SW 1271 (cell line): ENCODE data around the gene NHLH1.
"Not testable (repeated sequence)": the region's sequence is repeated elsewhere in the genome, so short reads cannot be mapped to it uniquely, and the experiment has no call there.

Experiments used
- DNase-seq, 2 experiments: peaks; one replicate each; lab custom pipeline; 2025; lab: John Stamatoyannopoulos, UW

The NHLH1 gene

GRCh38 chr1:160377585-160378206 is 10.8 kb downstream of the NHLH1 start:
- DNase-seq, result no peak

GRCh38 chr1:160384812-160385211 is 17.9 kb downstream of the NHLH1 start:
- DNase-seq, result not testable (repeated sequence)

- DNase-seq, result not testable (repeated sequence)
Measured at GRCh38 chr1:160388406-160388805, 21.5 kb downstream of the NHLH1 start.

GRCh38 chr1:160394673-160395072 is 27.8 kb downstream of the NHLH1 start:
- DNase-seq, result no peak

DNA sequence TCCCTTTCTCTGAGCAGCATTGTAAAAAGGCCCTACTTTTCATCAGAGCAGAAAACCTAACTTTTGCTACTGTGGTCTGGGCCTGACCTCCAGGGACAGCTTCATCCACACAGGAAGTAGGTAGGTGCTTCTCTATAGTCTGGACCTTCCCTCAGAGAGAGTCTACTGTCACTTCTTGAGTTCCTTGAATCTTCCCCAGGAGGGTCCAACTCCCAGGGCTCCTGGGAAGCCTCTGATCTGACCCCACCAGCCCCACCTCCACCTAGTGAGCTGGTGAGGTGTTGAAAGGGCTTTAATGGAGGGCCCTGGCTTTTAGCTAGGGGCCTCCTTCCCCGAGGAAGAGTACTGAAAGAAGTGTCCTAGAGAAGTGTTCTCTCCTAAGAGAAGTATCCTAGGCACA is 30.8 kb downstream of the NHLH1 start:
- no peak for DNase-seq

GRCh38 chr1:160398823-160399222 is 32.0 kb downstream of the NHLH1 start:
- DNase-seq, result no peak

DNA sequence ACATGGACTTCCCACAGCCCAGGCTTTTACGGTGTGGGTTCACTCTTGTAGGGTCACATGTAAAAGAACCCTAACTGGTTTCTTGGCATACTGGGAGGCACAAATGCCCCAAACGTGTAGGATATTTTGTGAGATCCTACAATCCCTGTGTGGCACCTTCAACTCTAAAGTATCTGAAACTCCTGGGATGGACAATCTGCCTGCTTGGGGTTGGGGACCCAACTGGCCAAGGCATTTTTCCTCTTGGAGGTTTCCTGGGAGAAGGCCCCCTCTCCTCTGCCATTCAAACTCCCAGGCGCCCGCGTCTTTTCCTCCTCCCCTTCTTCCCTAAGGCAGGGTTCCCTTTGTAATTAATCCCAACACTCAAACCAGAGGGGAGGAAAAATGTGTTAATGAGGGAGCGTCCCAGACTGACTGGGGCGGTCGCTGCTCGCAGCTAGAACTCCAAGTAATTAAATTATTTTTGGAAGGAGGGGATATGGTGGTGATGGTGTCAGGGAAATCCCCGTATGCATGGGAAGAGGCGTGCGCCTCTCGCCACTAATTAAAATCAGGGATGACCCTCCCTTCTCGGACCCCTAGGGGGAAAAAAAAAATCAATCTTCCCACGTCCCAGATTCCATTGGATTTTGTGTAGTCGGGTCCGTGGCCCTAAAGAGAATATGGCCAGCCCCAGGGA is 32.8 kb downstream of the NHLH1 start:
- DNase-seq, result no peak

DNA sequence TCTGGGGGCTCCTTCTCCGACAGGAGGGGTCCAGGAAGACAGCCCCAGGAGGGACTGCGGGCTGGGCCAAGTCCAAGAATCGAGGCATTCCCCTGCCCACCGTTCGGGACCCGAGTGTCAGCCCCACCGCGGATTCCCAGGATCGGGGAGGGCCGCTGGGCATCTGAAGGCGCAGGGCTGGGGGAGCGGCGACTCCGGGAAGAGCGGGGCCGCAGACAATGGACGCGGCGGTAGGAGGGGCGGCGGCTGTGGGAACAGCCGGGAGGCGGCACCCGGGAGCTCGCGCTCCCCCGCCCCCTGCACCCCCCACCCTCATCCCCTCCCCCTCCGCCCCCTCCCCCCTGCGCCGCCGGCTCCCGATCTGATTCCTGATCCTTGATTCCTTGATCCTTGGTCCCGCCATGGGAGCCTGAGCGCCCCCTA is 33.4 kb downstream of the NHLH1 start, which contains the start of gene VANGL2:
Gene VANGL2 (plus strand): TSS at position 342 of the 423 bp plus-strand sequence. CDS start 15,274 bp downstream, outside the sequence.
- no peak for DNase-seq

DNA sequence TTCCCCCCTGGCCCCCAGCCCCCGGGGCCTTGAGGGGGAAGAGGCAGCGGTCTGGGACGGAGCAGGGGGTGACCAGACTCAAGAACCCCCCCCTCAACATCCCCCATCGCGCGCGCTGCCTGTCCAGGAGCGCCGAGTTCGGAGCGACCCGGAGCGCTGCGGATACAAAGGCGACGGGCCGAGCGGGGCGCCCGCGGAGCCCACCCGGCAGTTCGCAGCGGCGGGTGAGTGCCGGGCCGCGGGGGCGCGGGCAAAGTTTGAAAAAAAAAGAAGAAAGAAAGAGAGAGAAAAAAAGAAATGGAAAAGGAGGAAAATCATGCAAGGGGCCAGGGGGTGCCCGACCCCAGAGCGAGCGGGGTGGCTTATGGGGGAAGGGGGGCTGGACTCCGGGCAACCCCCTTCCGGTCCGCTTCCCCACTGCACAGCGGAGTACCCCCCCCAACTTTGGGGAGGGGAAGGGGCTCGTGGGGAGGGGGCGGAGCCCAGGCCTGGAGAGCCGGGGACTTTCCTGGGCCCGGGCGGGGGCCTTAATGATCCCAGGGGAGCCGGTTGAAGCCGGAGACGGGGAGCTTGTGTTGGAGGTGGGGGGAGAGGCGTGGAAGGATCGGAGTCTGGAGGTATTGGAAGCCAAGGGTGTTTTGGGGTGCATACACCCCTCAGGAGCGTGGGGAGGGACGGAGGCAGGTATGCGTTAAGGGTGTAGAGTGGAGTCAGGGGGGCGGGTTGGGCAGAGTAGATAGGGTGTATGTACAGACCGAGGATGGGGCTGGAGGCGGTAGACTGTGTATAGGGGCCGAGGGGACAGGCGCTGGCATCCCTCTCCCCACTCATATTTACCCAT is 34.0 kb downstream of the NHLH1 start:
- DNase-seq, result no peak

GRCh38 chr1:160401487-160401805 is 34.6 kb downstream of the NHLH1 start:
- no peak for DNase-seq

- no peak for DNase-seq
Measured at GRCh38 chr1:160402001-160402795, 35.3 kb downstream of the NHLH1 start.

DNA sequence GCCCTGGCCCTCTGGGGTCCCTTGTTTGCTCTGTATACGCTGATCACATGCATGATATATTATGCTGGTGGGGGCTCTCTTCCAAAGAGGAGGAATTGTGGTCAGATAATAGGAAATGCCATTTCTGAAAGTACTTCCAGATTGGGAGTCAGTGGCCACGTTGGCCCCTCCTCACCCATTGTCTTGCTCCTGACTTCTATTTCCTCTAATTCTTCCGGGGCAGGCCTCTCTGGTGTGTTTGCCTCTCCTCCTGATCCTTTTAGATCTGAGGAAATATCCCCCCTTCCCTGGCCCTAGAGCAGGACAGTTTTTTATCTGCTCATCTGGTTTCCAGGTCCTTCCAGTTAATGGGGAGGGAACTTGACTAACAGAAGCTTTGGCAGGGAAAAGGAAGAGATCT is 36.4 kb downstream of the NHLH1 start:
- DNase-seq, result no peak

- no peak for DNase-seq
Measured at GRCh38 chr1:160404094-160404493, 37.2 kb downstream of the NHLH1 start.

DNA sequence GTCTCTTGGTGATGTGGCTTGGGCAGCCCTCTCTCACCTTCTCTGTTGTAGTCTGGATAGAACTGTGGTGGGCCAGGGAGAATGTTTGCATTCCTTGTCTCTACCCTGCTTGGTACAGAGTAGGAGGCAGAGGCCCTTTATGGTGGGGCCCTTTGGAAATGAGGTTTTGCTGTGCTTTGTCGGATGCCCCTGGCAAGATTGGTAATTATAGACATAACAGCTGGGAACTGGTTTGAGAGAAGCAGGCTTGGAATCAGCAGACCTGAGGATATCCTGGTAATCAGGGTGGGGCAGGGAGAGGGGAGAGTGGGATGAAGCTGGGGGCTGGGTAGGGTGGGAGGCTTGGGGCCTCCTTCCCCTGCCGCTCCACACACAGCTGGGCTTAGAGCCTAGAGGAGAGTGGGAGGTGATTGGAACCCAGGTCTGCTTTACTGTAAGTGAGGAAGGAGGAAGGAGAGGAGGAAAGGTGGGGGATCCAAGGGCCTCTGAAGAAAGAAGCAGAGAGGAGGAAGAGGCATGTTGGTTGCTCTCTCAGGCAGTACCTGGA is 38.5 kb downstream of the NHLH1 start:
- DNase-seq, result no peak

DNA sequence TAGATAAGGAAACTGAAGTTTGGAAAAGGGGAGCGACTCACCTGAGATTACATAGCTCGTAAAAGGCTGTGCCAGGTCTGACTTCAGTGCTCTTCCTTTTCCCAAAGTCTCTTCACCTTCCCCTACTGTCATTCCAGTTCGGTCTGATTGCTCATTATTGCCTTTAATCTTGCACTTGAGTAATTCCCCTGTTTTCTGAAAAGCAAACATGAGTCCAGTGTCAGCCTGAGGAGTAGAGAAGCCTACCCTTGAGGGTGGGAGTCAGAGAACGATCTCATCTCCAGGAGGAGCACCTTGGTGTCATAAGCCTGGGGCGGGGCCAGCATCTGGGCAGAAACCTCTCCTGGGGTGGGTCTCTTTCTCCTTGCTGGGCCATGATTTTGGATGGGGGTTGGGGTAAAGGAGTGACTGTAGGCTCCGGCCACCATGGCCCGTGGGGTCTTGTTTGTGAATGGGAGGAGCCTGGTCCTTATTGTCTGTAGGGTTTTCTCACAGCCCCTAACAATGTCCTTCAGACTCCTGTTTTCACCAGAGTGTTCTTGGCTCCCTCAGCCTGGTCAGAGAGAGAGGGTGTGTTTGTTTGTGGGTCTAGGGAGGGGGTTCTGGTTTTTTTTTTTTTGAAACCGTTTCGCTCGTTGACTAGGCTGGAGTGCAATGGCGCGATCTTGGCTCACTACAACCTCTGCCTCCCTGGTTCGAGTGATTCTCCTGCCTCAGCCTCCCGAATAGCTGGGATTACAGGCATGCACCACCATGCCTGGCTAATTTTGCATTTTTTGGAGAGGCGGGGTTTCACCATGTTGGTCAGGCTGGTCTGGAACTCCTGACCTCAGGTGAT is 39.5 kb downstream of the NHLH1 start:
- DNase-seq, result no peak

- DNase-seq, result no peak
Measured at GRCh38 chr1:160407839-160408801, 41.2 kb downstream of the NHLH1 start.

GRCh38 chr1:160408864-160409263 is 42.0 kb downstream of the NHLH1 start:
- DNase-seq, result no peak

- DNase-seq, result no peak
Measured at GRCh38 chr1:160409486-160409885, 42.6 kb downstream of the NHLH1 start.

GRCh38 chr1:160410406-160411005 is 43.6 kb downstream of the NHLH1 start:
- DNase-seq, result no peak
